HepG2 (cell line): ENCODE data around the gene UROD. TPM values are rescaled to one million over a fixed set of nuclear protein-coding genes. Genes with fewer than 3 reads are reported as not detected.
A peak's percentile ranks its signal among the peaks of the same experiment; 100 is the strongest.

Experiments used
- AHR ChIP-seq: IDR thresholded peaks from 2 replicates; pipeline ENCODE4 v1.6.1; 2018; ENCODE audit warnings: missing genetic modification reagents, missing compliant biosample characterization
- ATRX ChIP-seq: sonication (generic); formaldehyde crosslinking; IDR thresholded peaks from 2 replicates; pipeline ENCODE4 v1.4.0; 2020; ENCODE audit warnings: missing genetic modification reagents, borderline replicate concordance
- FOXP1 ChIP-seq, 2 experiments: fragments of 450-650 bp in 1 of 2; IDR thresholded peaks; 2 replicates each; pipeline ENCODE4 v1.6.1; 2017 to 2018; ENCODE audit warnings: antibody characterized with exemption in 1 of 2
- GABPB1 ChIP-seq: IDR thresholded peaks from 2 replicates; pipeline ENCODE4 v1.6.1; 2016; ENCODE audit warnings: mild to moderate bottlenecking, missing genetic modification reagents, moderate library complexity, missing compliant biosample characterization
- HES4 ChIP-seq: sonication (generic); formaldehyde crosslinking; IDR thresholded peaks from 2 replicates; pipeline ENCODE4 v1.9.0; 2021; ENCODE audit warnings: mild to moderate bottlenecking, missing genetic modification reagents, borderline replicate concordance
- HOXA7 ChIP-seq: sonication (generic); formaldehyde crosslinking; IDR thresholded peaks from 2 replicates; pipeline ENCODE4 v1.8.1; 2022; ENCODE audit warnings: mild to moderate bottlenecking, missing genetic modification reagents, moderate library complexity
- ISX ChIP-seq: sonication (generic); formaldehyde crosslinking; conservative IDR thresholded peaks from 2 replicates; pipeline ENCODE4 v1.5.0; 2020; ENCODE audit warnings: missing genetic modification reagents
- RBM39 ChIP-seq: fragments of 200-400 bp; formaldehyde crosslinking; IDR thresholded peaks from one replicate; pipeline ENCODE4 v1.6.1; 2018; ENCODE audit warnings: antibody characterized with exemption, mild to moderate bottlenecking, low read depth, low read length; ENCODE audit not compliant: poor library complexity, severe bottlenecking
- SMARCE1 ChIP-seq: fragments of 450-650 bp; IDR thresholded peaks from 2 replicates; pipeline ENCODE4 v1.6.1; 2017; ENCODE audit warnings: borderline replicate concordance
- SSRP1 ChIP-seq: IDR thresholded peaks from 2 replicates; pipeline ENCODE4 v1.6.1; 2016; ENCODE audit warnings: control low read depth
- YEATS4 ChIP-seq: sonication (generic); formaldehyde crosslinking; IDR thresholded peaks from 2 replicates; pipeline ENCODE4 v1.4.0; 2020; ENCODE audit warnings: missing genetic modification reagents, borderline replicate concordance
- YY1 ChIP-seq: IDR thresholded peaks from 2 replicates; pipeline ENCODE4 v1.6.1; 2011; ENCODE audit warnings: low read length, low read depth, moderate library complexity, mild to moderate bottlenecking; ENCODE audit not compliant: insufficient read depth, insufficient replicate concordance
- ZBTB1 ChIP-seq: sonication (generic); formaldehyde crosslinking; IDR thresholded peaks from 2 replicates; pipeline ENCODE4 v1.4.0; 2020; ENCODE audit warnings: missing genetic modification reagents, borderline replicate concordance
- ZMYM2 ChIP-seq: sonication (generic); formaldehyde crosslinking; IDR thresholded peaks from 2 replicates; pipeline ENCODE4 v1.8.0; 2022; ENCODE audit warnings: mild to moderate bottlenecking, missing genetic modification reagents
- ZNF124 ChIP-seq: sonication (generic); formaldehyde crosslinking; IDR thresholded peaks from 2 replicates; pipeline ENCODE4 v1.4.0; 2020; ENCODE audit warnings: missing genetic modification reagents
- ZNF20 ChIP-seq: sonication (generic); formaldehyde crosslinking; IDR thresholded peaks from 2 replicates; pipeline ENCODE4 v1.4.0; 2020; ENCODE audit warnings: mild to moderate bottlenecking, moderate library complexity, missing genetic modification reagents
- ZNF282 ChIP-seq: fragments of 450-650 bp; IDR thresholded peaks from 2 replicates; pipeline ENCODE4 v1.6.1; 2018; ENCODE audit not compliant: partially characterized antibody
- ZNF333 ChIP-seq: sonication (generic); formaldehyde crosslinking; IDR thresholded peaks from 2 replicates; pipeline ENCODE4 v1.4.0; 2020; ENCODE audit warnings: mild to moderate bottlenecking, missing genetic modification reagents, borderline replicate concordance
- ZNF34 ChIP-seq: sonication (generic); formaldehyde crosslinking; IDR thresholded peaks from 2 replicates; pipeline ENCODE4 v1.4.0; 2020; ENCODE audit warnings: mild to moderate bottlenecking, missing genetic modification reagents, borderline replicate concordance
- ZNF550 ChIP-seq: sonication (generic); formaldehyde crosslinking; IDR thresholded peaks from 2 replicates; pipeline ENCODE4 v1.4.0; 2020; ENCODE audit warnings: mild to moderate bottlenecking, missing genetic modification reagents, borderline replicate concordance
- ZNF598 ChIP-seq: sonication (generic); formaldehyde crosslinking; IDR thresholded peaks from 2 replicates; pipeline ENCODE4 v1.5.1; 2020; ENCODE audit warnings: mild to moderate bottlenecking, missing genetic modification reagents, borderline replicate concordance
- polyA plus RNA-seq, 8 experiments: library from polyadenylated mRNA; depleted of rRNA in 3 of 8; stranded (reverse) in 7 of 8; unstranded in 1 of 8; fragments of >200 nt; fragmentation: Illumina TruSeq in 4 of 8; extraction: Trizol in 4 of 8; gene quantifications; 2 replicates each; pipeline versions ENCODE4 v1.2.1 to v1.2.3, GENCODE V29; 2011 to 2016; ENCODE audit warnings: low read depth in 4 of 8, missing spikeins in 1 of 8, mixed read lengths in 1 of 8; ENCODE audit not compliant: insufficient read depth in 1 of 8
- total RNA-seq, 5 experiments: library from RNA; depleted of rRNA; stranded (reverse); fragments of >200 nt; fragmentation: Illumina TruSeq; extraction: Trizol; gene quantifications; 2 replicates each; pipeline ENCODE4 v1.2.3, GENCODE V29; 2016; ENCODE audit warnings: low read depth in 1 of 5
- TF ChIP-seq, protein P1 (sequence below), 2 experiments: fragments of 450-650 bp in 1 of 2; sonication (generic) in 1 of 2; formaldehyde crosslinking; IDR thresholded peaks; 2 replicates each; pipeline versions ENCODE4 v1.5.0 to v1.8.0; 2020 to 2022; ENCODE audit warnings: mild to moderate bottlenecking in 1 of 2, missing genetic modification reagents in 1 of 2
- TF ChIP-seq, protein P2 (sequence below): sonication (generic); formaldehyde crosslinking; IDR thresholded peaks from 2 replicates; pipeline ENCODE4 v1.5.0; 2020; ENCODE audit warnings: mild to moderate bottlenecking, missing genetic modification reagents, borderline replicate concordance
- TF ChIP-seq, protein P3 (sequence below): IDR thresholded peaks from 2 replicates; pipeline ENCODE4 v1.6.1; 2016

The UROD gene
- total and polyA plus RNA-seq, 2 of the 13 experiments (the other 11 are each of a cell fraction or from before 2014, with no cell fraction given), result 162 to 171 TPM

DNA sequence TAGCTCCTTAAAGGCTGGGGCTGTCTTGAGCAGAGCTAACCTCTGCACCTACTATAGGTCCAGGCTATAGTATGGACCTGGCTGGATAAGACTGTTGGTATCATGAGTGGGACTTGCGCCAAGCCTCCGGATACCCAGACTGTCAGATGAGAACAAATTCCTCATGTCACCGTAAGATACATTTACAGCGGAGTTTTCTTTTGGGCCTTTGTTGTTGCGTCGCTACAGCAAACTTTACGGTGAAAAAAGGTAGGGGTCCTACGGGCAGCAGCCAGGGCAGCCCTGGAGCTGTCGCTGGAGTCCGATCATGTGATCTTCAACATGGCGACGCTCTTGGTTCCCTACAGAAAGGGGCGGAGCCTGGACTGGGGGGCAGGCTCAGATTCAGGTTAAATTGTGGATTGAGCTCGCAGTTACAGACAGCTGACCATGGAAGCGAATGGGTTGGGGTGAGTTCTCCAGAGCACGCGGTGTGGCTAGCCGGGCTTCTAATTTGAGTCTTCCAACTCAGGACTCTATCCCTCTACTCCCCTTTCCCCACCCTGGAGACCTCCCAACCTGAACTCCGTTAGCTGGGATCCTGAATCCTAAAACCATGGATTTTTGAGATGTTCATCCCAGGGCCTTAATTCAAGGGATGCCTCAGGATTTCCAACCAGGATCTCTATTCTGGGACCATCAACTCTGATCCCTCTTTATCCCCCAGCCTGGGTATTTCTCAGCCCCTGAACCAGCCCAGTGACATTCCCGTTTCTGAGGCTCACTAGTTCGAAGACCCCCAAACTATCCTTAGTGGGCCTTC, at the start of gene UROD (continued):
- TF ChIP-seq, protein P1, sequence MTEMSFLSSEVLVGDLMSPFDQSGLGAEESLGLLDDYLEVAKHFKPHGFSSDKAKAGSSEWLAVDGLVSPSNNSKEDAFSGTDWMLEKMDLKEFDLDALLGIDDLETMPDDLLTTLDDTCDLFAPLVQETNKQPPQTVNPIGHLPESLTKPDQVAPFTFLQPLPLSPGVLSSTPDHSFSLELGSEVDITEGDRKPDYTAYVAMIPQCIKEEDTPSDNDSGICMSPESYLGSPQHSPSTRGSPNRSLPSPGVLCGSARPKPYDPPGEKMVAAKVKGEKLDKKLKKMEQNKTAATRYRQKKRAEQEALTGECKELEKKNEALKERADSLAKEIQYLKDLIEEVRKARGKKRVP (CRISPR knock-in tag; IDR thresholded peaks at IDR 0.05), result no peak
- TF ChIP-seq ZBTB1 (CRISPR knock-in tag) (no peak), ZNF598 (CRISPR knock-in tag) (no peak), ZMYM2 (CRISPR knock-in tag) (peak; percentile 28; the same call in 1 of the 2 replicates), AHR (no peak), ZNF282 (no peak), ZNF34 (no peak), HES4 (CRISPR knock-in tag) (no peak), RBM39 (no peak), ATRX (no peak), ZNF550 (CRISPR knock-in tag) (no peak), ZNF333 (CRISPR knock-in tag) (no peak), FOXP1 (IDR thresholded peaks at IDR 0.05) (no peak), FOXP1 (CRISPR knock-in tag; IDR thresholded peaks at IDR 0.05) (no peak), ZNF20 (no peak), YEATS4 (CRISPR knock-in tag) (peak; percentile 74), SSRP1 (CRISPR knock-in tag) (no peak), ZNF124 (CRISPR knock-in tag) (0 out of 2 replicates have a peak, but pooled peaks have one; percentile 74), YY1 (peak; percentile 99), HOXA7 (CRISPR knock-in tag) (no peak), ISX (CRISPR knock-in tag) (no peak), GABPB1 (CRISPR knock-in tag) (peak; percentile 67), SMARCE1 (no peak)
- TF ChIP-seq, protein P2, sequence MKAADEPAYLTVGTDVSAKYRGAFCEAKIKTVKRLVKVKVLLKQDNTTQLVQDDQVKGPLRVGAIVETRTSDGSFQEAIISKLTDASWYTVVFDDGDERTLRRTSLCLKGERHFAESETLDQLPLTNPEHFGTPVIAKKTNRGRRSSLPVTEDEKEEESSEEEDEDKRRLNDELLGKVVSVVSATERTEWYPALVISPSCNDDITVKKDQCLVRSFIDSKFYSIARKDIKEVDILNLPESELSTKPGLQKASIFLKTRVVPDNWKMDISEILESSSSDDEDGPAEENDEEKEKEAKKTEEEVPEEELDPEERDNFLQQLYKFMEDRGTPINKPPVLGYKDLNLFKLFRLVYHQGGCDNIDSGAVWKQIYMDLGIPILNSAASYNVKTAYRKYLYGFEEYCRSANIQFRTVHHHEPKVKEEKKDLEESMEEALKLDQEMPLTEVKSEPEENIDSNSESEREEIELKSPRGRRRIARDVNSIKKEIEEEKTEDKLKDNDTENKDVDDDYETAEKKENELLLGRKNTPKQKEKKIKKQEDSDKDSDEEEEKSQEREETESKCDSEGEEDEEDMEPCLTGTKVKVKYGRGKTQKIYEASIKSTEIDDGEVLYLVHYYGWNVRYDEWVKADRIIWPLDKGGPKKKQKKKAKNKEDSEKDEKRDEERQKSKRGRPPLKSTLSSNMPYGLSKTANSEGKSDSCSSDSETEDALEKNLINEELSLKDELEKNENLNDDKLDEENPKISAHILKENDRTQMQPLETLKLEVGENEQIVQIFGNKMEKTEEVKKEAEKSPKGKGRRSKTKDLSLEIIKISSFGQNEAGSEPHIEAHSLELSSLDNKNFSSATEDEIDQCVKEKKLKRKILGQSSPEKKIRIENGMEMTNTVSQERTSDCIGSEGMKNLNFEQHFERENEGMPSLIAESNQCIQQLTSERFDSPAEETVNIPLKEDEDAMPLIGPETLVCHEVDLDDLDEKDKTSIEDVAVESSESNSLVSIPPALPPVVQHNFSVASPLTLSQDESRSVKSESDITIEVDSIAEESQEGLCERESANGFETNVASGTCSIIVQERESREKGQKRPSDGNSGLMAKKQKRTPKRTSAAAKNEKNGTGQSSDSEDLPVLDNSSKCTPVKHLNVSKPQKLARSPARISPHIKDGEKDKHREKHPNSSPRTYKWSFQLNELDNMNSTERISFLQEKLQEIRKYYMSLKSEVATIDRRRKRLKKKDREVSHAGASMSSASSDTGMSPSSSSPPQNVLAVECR, result peak; percentile 86; the same call in 1 of the 2 replicates
- TF ChIP-seq, protein P3, sequence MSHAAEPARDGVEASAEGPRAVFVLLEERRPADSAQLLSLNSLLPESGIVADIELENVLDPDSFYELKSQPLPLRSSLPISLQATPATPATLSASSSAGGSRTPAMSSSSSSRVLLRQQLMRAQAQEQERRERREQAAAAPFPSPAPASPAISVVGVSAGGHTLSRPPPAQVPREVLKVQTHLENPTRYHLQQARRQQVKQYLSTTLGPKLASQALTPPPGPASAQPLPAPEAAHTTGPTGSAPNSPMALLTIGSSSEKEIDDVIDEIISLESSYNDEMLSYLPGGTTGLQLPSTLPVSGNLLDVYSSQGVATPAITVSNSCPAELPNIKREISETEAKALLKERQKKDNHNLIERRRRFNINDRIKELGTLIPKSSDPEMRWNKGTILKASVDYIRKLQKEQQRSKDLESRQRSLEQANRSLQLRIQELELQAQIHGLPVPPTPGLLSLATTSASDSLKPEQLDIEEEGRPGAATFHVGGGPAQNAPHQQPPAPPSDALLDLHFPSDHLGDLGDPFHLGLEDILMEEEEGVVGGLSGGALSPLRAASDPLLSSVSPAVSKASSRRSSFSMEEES, result peak; percentile 90
